HG02970 (cell line): ENCODE results near the gene SPCS1.

Experiments used
- ATAC-seq: cut with Tn5 transposase; IDR thresholded peaks from one replicate; pipeline ENCODE4 v1.9.1; 2021; ENCODE audit warnings: mild to moderate bottlenecking, moderate library complexity, moderate number of reproducible peaks; ENCODE audit not compliant: unreplicated experiment, low FRiP score

Gene SPCS1

DNA sequence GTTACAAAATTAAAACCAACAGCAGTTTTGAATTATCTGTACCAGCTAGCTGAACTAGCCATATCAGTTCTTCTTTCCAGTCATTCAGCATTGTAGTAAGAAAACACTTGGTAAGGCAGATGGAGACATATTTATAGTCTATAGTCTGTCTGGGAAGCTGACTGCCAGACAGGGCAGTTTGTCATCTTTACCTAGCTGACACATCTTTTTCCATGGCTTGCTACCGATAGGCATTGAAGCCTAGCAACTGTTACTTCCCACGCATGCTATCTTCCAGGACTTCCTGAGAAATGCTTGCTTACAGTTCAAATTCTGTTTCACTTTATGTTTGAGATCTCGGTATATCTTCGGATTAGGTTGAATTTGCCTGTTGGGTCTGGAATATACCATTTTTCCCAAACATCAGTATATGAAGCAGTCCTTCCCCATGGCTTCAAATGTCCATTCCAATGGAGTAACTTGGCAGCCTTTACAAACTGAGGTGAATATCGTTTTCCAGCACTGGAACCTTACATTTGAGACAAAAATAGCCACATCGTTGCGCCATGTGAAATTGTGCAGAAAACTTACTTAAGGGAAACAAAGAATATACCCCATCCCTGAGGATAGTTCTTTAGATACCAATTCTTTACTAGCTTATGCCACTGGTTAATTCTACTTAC is 11.2 kb upstream of the SPCS1 start:
- no peak for ATAC-seq

GRCh38 chr3:52695798-52696671 is 9.9 kb upstream of the SPCS1 start:
- ATAC-seq = no peak

DNA sequence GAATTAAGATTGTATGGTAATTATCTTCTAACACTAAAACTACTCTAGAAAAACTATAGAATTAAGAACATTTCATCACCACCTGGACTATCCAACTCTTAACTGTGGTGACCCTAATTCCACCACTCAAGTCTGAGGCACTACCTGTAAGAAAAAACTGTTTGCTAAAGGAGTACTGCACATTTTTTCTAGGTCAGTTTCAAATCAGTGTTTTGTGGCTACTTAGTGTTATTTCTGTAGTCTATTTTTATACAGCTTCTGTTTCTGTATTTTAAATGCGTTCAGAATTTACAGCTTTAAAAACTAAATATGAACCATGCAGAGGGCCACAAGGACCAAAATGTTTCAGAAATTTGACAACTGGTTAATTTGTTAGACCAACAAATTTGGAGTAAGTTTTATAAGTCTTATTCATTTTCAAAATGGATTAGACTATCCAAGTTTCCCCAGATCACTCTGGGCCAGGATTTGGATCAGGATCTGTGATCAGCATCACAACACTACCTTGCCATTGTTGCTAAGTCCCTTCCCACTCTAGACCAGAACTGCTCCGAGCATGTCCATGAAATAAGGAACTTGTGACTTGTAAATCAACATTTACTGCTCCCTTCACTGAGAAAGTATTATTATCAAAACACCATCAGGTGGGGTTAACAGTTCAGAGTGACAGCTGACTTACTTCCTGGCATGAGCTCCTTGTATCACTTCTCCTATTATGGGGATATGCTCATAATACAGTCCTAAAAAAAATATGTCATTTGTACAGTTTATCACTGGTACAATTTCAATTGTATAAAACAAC is 8.9 kb upstream of the SPCS1 start:
- ATAC-seq = no peak

DNA sequence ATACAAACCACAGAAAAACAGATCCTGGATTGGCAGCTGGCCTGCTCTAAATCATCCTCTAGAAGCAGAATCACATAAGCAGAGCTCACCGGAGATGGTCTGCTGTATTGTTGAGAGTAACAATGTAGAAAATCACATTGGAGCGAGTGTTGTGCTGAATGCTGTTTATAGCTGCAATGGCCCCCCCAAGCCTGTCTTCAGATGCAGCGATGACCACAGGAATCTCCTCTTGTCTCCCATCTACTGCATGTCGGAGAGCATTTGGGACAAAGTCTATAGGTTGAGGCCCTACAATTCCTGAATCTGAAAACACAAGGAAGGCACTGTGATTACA is 8.3 kb upstream of the SPCS1 start:
- ATAC-seq = no peak

DNA sequence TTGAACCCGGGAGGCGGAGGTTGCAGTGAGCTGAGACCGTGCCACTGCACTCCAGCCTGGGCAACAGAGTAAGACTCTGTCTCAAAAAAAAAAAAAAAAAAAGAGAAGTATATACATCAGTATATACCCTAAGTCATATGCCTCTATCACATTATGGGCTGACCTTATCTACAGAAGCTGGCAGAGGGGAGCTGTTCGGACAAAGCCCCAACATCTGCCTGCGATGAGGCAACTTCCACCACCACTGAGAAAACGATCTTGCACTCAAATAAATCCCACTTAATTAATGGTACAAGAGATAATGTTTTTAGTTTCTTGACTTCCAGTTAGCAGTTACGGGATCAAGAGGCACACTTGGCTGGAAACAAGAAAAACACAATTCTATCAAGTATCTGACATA is 2.6 kb upstream of the SPCS1 start:
- ATAC-seq = no peak

DNA sequence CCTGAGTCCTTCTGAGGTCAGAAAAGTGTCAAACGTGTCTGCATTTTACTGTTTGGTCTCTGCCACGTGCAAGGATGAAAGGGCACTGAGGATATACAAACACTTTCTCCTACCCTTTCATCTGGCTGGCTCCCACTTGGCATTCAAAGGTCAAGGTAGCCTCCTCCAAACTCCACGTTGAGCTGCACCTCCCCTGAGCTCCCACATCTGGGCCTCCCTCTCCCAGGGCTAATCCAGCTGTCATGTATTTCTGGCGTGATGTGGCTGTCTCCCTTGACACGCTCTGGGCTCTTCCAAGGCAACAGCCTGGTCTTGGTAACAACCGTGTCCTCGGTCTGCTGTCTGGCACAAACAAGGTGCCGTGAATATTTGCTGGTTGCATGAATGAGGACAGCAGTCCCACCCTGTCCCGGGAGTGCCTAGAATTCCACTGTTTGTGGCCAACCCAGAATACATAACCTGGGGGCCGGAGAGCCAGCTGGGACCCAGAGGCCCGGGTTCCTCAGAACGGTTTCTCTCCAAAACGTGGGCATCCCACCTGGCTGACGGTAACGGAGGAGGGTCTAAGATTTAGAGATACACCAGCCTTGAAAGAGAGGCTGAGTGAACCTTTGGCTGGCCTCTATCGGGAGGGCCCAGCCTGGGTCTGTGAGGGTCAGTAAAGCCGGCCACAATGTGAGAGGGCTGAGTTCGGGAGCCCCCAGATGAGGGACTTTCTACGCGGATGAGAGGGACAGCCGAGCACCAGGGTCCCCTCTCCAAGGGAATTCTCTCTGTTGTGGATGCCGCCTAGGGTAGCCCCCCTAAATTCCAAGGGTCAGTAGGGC is 1.1 kb upstream of the SPCS1 start:
- ATAC-seq = no peak

GRCh38 chr3:52705438-52705687 is 543 bp upstream of the SPCS1 start:
- ATAC-seq = no peak

DNA sequence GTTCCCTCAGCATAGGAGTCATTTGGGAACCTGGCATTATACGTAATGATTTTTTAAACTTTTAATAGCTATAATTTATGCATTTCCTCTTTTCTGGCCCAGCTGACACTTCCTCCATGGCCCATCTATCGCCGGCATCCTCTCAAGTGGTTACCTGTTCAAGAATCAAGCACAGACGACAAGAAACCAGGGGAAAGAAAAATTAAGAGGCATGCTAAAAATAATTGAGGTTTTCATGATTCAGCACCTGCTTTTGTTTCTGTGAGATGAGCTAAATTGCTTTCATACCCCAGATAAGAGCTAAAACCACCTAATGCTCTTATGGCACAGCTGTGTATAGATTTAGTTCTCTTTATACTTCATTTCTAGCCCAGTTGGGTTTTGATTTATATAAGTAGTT is 1.7 kb downstream of the SPCS1 start:
- no peak for ATAC-seq

GRCh38 chr3:52710512-52710911 is 4.6 kb downstream of the SPCS1 start:
- no peak for ATAC-seq

DNA sequence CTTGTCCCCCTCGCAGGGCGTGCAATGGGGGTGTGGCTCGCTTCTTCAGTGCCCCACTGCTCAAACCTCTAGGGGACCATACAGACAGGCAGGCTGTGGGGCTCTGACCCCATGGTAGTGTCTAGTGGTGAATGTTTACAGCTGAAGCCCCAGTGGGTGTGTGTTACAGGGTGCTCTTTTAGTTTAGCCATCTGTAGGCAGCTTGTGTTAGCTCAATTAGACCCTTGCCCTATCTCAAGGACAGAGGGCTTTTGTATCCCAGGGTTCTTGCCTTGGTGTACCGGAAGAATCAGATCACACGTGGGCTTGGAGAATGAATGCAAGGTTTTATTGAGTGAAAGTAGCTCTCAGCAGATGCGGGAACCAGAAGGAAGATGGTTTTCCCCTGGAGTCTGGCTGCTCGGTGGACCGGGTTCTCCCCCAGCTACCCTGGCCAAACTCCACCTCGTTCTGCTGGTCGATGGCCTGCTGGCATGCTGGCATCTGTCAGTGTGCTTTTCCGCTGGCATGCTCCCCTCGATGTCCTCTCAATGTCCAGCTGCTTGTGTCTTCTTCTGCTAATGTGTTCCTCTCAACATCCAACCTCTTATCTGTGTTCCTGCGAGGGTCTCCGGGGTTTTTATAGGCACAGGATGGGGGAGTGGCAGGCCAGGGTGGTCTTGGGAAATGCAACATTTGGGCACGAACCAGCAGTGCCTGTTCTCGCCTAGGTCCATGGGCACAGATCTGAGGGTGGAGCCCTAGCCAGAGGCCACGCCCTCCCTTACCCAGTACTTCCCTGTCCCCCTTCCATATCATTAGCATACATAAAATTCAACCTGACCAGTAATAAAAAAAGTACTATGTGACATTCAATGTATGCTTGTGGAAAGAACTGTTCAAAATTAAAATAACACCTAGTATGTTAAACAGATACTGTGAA is 6.6 kb downstream of the SPCS1 start:
- no peak for ATAC-seq

GRCh38 chr3:52714335-52715302 is 8.7 kb downstream of the SPCS1 start:
- no peak for ATAC-seq

GRCh38 chr3:52715714-52716305 is 9.9 kb downstream of the SPCS1 start:
- ATAC-seq = no peak

DNA sequence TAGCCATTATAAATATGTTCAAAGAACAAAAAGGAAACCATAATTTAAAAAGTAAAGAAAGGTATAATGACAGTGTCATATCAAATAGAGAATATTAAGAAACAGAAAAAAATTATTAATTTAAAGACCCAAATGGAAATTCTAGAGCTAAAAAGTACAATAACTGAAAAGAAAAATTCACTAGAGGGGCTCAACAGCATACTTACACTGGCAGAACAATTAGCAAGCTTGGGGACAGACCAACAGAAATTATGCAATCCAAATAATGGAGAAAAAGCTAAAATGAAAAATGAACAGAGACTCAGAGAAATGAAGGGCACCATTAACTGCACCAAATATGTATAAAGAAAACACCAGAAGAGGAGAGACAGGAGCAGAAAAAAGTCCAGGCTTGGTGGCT is 13.7 kb downstream of the SPCS1 start:
- ATAC-seq = no peak

DNA sequence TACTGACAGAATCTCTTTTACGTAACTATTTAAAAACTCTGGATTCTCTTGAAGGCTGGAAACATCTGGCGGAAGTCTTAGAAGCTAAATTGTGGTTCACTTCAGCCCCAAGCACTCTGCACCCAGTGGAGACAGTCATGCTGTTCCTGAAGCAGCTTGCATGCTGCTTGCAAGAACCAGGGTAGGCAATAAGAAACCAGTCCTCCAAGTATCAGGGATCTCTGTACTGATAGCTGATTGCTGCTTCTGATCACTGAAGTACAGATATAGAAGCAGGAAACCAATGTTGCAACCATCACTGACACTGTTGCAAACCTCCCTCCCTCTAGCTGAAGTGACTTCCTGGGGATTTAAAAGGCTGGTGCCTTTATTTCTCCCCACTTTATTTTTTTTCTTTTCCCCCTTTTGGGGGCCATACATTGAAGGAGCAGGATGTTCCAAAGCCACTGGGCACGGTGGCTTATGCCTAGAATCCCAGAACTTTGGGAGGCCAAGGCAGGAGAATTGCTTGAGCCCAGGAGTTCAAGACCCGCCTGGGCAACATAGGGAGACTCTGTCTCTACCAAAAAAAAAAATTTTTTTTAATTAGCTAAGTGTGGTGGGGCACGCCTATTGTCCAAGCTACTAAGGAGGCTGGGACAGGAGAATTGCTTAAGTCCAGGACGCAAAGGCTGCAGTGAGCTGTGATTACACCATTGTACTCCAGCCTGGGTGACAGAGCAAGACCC is 15.3 kb downstream of the SPCS1 start:
- ATAC-seq = no peak

DNA sequence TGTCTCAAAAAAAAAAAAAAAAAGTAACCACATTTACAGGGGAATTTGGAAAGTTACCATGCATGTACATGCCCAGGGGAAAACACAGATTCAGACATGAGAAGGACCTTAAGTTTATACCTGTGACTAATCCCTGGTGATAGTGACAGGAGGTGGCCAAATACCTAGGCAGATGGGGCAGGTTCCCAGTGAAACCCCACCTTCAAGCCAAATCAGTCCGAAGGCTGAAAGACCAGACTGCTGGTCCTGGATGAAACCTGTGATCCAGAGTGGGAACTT is 15.8 kb downstream of the SPCS1 start:
- ATAC-seq = no peak

DNA sequence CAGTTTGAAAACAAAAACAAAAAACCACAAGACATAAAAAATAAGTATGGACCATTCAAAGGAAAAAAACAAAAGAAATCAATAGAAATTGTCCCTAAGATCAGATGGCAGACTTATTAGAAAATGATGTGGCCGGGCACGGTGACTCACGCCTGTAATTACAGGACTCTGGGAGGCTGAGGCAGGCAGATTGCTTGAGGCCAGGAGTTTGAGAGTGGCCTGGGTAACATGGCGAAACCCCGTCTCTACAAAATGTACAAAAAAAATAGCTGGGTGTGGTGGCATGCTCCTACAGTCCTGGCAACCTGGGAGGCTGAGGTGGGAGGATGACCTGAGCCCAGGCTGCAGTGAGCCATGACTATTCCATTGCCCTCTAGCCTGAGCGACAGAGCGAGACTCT is 16.6 kb downstream of the SPCS1 start:
- no peak for ATAC-seq

GRCh38 chr3:52723935-52724334 is 18.0 kb downstream of the SPCS1 start:
- no peak for ATAC-seq

GRCh38 chr3:52724511-52724910 is 18.6 kb downstream of the SPCS1 start:
- ATAC-seq = no peak
